Measurements from ENCODE around the gene SOST.

- TF ChIP-seq TAF1 (IDR thresholded peaks at IDR 0.05; ENCODE audit: low read depth, low read length) (no peak), POLR2AphosphoS5 (IDR thresholded peaks at IDR 0.05; ENCODE audit: low read depth, low read length) (no peak), POLR2A (IDR thresholded peaks at IDR 0.05; ENCODE audit: low read depth, low read length) (no peak), SPI1 (IDR thresholded peaks at IDR 0.05; ENCODE audit: low read depth, low read length) (no peak)
These were observed 3.2 kb downstream of the SOST start for GRCh38 chr17:43755389-43755875.

Measured in GM12891 (cell line).